ENCODE measurements around the gene CCDC157.

DNA sequence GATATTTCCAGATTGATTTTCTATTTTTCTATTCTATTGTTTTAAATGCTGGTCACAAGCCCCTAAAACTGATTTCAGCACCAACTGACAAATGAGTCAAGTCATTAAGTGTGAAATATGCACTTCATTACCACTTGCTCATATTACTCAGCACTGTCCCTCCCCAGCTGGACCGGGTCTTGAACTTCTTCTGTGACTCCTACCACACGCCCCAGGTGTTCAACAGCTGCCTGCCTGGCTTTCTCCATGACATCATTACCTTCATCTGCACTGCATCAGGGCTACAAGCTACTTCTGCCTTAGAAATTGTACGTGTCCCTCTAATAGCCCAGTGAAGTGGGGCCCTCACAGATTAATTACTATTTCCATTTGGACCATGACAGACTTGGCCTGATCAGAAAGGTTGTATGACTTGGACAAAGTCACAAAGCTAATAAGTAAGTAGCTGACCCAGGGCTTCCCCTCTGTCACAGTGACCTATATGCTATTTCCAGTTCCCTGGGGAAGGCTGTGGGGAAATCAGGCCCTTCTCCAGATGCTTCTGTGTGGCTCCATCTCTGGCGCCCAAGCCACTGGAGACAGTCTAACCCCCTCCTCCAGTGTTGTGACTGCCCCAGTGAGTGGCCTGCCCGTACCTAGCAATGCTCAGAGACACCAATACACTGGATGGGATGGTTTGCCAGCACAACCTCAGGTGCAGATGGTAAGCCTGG lies 48.1 kb upstream of the CCDC157 start:
- TF ChIP-seq EZH2 (IDR thresholded peaks at IDR 0.05) (no peak), POLR2AphosphoS5 (IDR thresholded peaks at IDR 0.05; ENCODE audit: borderline replicate concordance, low read depth, low read length) (no peak)
